Endothelial cell of umbilical vein (primary cell): Measurements from ENCODE around the gene SLC12A3. TPM values are rescaled to one million over a fixed set of nuclear protein-coding genes. Genes with fewer than 3 reads are reported as not detected.
A peak's percentile ranks its signal among the peaks of the same experiment; 100 is the strongest.

Source experiments
- BruUV-seq: library from RNA; stranded (reverse); fragments of 400-500 nt; replicated peaks from 2 replicates; lab custom pipeline; 2021; lab: Mats Ljungman, UMichigan
- CTCF ChIA-PET: fragments of 300-600, 350-600 bp; sonication (Branson Sonifier 250); formaldehyde crosslinking; loops from one replicate; lab custom pipeline; 2021; ENCODE audit warnings: antibody characterized with exemption, inconsistent platforms; lab: Charles Lee
- POLR2A ChIA-PET: fragments of 300-600, 350-600 bp; sonication (Branson Sonifier 250); formaldehyde crosslinking; loops from one replicate; lab custom pipeline; 2021; ENCODE audit warnings: antibody characterized with exemption, inconsistent platforms; lab: Charles Lee
- DNase-seq: peaks from one replicate; pipeline ENCODE4 v3.0.0-alpha.2; 2011; ENCODE audit warnings: low read depth, low spot score
- FAIRE-seq: peaks from 2 replicates; lab custom pipeline; 2011; peaks lifted over from hg19 to GRCh38; lab: Jason Lieb, UNC
- H2AFZ ChIP-seq: 2 replicates; pipeline ENCODE4 v1.6.0; 2012; ENCODE audit warnings: low read depth, low read length, control low read depth, inconsistent platforms
- H3K27ac ChIP-seq: 2 replicates; pipeline ENCODE4 v1.5.1; 2011; ENCODE audit warnings: low read depth, mild to moderate bottlenecking, control low read depth, low read length, moderate library complexity; ENCODE audit not compliant: insufficient read depth
- H3K27me3 ChIP-seq, 2 experiments: 2 replicates each; pipeline versions ENCODE4 v1.6.0 to v1.6.1; 2011; ENCODE audit warnings: low read length in 2 of 2, mixed read lengths in 1 of 2; ENCODE audit not compliant: control insufficient read depth in 2 of 2, insufficient read depth in 2 of 2
- H3K36me3 ChIP-seq, 2 experiments: 2 replicates in 1 of 2; 3 replicates in 1 of 2; pipeline ENCODE4 v1.5.1; 2011; ENCODE audit warnings: low read length in 2 of 2, mild to moderate bottlenecking in 1 of 2, moderate library complexity in 1 of 2; ENCODE audit not compliant: control insufficient read depth in 2 of 2, insufficient read depth in 2 of 2; ENCODE audit errors: extremely low read depth in 1 of 2
- H3K4me1 ChIP-seq: 3 replicates; pipeline ENCODE4 v1.5.1; 2011; ENCODE audit warnings: mild to moderate bottlenecking, low read length; ENCODE audit not compliant: control insufficient read depth, insufficient read depth; ENCODE audit errors: extremely low read depth
- H3K4me2 ChIP-seq: 2 replicates; pipeline ENCODE4 v1.6.1; 2011; ENCODE audit warnings: low read length, control low read depth, mixed read lengths; ENCODE audit not compliant: insufficient read depth
- H3K4me3 ChIP-seq, 3 experiments: fragments of 200-600 bp in 1 of 3; sonication (generic), shearing (Covaris generic) in 1 of 3; replicated peaks in 1 of 3; 2 replicates each; pipeline ENCODE4 v1.5.1; 2011 to 2016; ENCODE audit warnings: control low read depth in 3 of 3, low read length in 3 of 3, mild to moderate bottlenecking in 2 of 3, inconsistent platforms in 1 of 3, low read depth in 1 of 3, moderate library complexity in 1 of 3; ENCODE audit not compliant: insufficient read depth in 1 of 3
- H3K79me2 ChIP-seq: 2 replicates; pipeline ENCODE4 v1.6.0; 2012; ENCODE audit warnings: low read length, inconsistent platforms; ENCODE audit not compliant: control insufficient read depth, insufficient read depth
- H3K9ac ChIP-seq: replicated peaks from 2 replicates; pipeline ENCODE3; 2011; ENCODE audit warnings: low read length, control low read depth; ENCODE audit not compliant: insufficient read depth; ENCODE audit errors: extremely low read depth
- H3K9me1 ChIP-seq: replicated peaks from 3 replicates; pipeline ENCODE4 v1.6.0; 2011; ENCODE audit warnings: mild to moderate bottlenecking, low read length; ENCODE audit not compliant: control insufficient read depth, insufficient read depth; ENCODE audit errors: extremely low read depth
- H3K9me3 ChIP-seq: replicated peaks from 2 replicates; pipeline ENCODE4 v1.5.1; 2012; ENCODE audit warnings: low read length, inconsistent platforms; ENCODE audit not compliant: control insufficient read depth, insufficient read depth
- H4K20me1 ChIP-seq: replicated peaks from 2 replicates; pipeline ENCODE3; 2011; ENCODE audit warnings: mild to moderate bottlenecking, low read length; ENCODE audit not compliant: control insufficient read depth, insufficient read depth; ENCODE audit errors: extremely low read depth
- EZH2 ChIP-seq: IDR thresholded peaks from 2 replicates; pipeline ENCODE4 v1.6.1; 2012; ENCODE audit warnings: borderline replicate concordance, low read depth, mild to moderate bottlenecking, moderate library complexity, low read length, inconsistent platforms; ENCODE audit not compliant: severe bottlenecking
- FOS ChIP-seq: IDR thresholded peaks from 2 replicates; pipeline ENCODE4 v1.6.1; 2011; ENCODE audit warnings: mild to moderate bottlenecking, low read length, moderate library complexity, borderline replicate concordance; ENCODE audit not compliant: insufficient read depth
- GATA2 ChIP-seq: IDR thresholded peaks from 2 replicates; pipeline ENCODE4 v1.7.0; 2011; ENCODE audit warnings: low read depth, mild to moderate bottlenecking, moderate library complexity, mixed read lengths, low read length; ENCODE audit not compliant: insufficient read length, insufficient read depth
- JUN ChIP-seq: IDR thresholded peaks from 2 replicates; pipeline ENCODE4 v1.6.1; 2011; ENCODE audit warnings: borderline replicate concordance, low read depth; ENCODE audit not compliant: insufficient read length, insufficient read depth
- MYC ChIP-seq: IDR thresholded peaks from one replicate; pipeline ENCODE4 v1.6.1; 2011; ENCODE audit warnings: mild to moderate bottlenecking, low read depth, low read length
- POLR2A ChIP-seq: IDR thresholded peaks from 2 replicates; pipeline ENCODE4 v1.6.1; 2012; ENCODE audit warnings: low read depth, mild to moderate bottlenecking, control low read depth, low read length
- POLR2AphosphoS5 ChIP-seq: IDR thresholded peaks from 2 replicates; pipeline ENCODE4 v1.6.1; 2012; ENCODE audit warnings: low read depth, mild to moderate bottlenecking, control low read depth, low read length, moderate library complexity; ENCODE audit not compliant: insufficient read depth
- dilution Hi-C: fragments of 300-500 bp; cut with MboI; formaldehyde crosslinking; loops from one replicate; pipeline ENCODE4 v1.15.0; 2019; ENCODE audit warnings: low sequenced_read_pairs; ENCODE audit not compliant: extremely low pct_ligation_motif_present
- intact Hi-C: fragments of 100-400 bp; cut with micrococcal nuclease; formaldehyde crosslinking; loops from one replicate; pipeline ENCODE4 v1.10.0; 2022
- polyA plus RNA-seq, 4 experiments: library from polyadenylated mRNA; depleted of rRNA in 3 of 4; stranded (reverse) in 3 of 4; unstranded in 1 of 4; fragments of >200 nt; gene quantifications; 2 replicates each; pipeline versions ENCODE4 v1.2.1 to v1.2.3, GENCODE V29; 2011 to 2012; ENCODE audit warnings: missing spikeins in 1 of 4
- total RNA-seq: library from RNA; stranded (reverse); gene quantifications from 2 replicates; pipeline ENCODE4 v1.2.3, GENCODE V29; 2021
- TF ChIP-seq, protein P1 (sequence below): IDR thresholded peaks from 2 replicates; pipeline ENCODE4 v1.6.1; 2011; ENCODE audit not compliant: insufficient read depth, insufficient read length
- TF ChIP-seq, protein P2 (sequence below), 2 donors: IDR thresholded peaks; 1 replicate in 1 of 2; 2 replicates in 1 of 2; pipeline ENCODE4 v1.5.1; 2011; ENCODE audit warnings: low read length in 2 of 2, mild to moderate bottlenecking in 2 of 2, moderate library complexity in 2 of 2, control low read depth in 1 of 2, inconsistent platforms in 1 of 2, low read depth in 1 of 2; ENCODE audit not compliant: insufficient read depth in 1 of 2; ENCODE audit errors: extremely low read depth in 1 of 2

Gene SLC12A3
- total and polyA plus RNA-seq, 2 donors (not counting 3 experiments of a cell fraction or from before 2014, with no cell fraction given), result not detected

DNA sequence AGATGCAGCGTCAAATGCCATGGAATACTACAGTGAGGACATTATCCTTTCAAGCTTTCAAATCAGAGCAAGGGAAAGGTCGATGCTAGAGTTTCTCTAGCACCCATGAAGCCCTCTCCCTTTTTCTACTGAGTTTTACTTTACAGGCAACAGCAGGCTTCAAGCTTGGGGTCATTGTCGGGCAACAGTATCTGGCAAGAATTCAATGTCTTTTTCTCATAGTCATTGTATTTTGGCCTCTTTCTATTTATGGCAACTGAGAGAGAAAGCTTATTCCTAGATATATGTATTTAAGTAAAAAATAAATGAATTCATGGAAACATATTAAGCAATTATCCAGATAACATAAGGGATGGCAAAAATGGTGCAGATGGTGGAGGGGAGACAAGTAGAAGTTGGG, 96.4 kb downstream of the SLC12A3 start:
- Histone ChIP-seq H3K27me3 (no peaks in the 10 kb centered on the region), H3K27ac (no peak overlapping the region), H3K4me2 (no peak overlapping the region), H2AFZ (peak overlapping the region; percentile 49), H3K9me1 (no peaks in the 10 kb centered on the region), H4K20me1 (no peaks in the 10 kb centered on the region), H3K4me3 (no peak overlapping the region), H3K9me3 (no peaks in the 10 kb centered on the region), H3K79me2 (no peaks in the 10 kb centered on the region), H3K4me1 (peaks cover 18% of the 10 kb centered on the region), H3K36me3 (no peaks in the 10 kb centered on the region), H3K9ac (no peak overlapping the region)
- intact Hi-C loops, result no loop called here
- TF ChIP-seq POLR2AphosphoS5 (no peak), MYC (no peak), FOS (no peak), GATA2 (no peak), EZH2 (no peak), POLR2A (no peak), JUN (no peak)
- TF ChIP-seq, protein P1, sequence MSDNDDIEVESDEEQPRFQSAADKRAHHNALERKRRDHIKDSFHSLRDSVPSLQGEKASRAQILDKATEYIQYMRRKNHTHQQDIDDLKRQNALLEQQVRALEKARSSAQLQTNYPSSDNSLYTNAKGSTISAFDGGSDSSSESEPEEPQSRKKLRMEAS, result no peak
- TF ChIP-seq, protein P2, sequence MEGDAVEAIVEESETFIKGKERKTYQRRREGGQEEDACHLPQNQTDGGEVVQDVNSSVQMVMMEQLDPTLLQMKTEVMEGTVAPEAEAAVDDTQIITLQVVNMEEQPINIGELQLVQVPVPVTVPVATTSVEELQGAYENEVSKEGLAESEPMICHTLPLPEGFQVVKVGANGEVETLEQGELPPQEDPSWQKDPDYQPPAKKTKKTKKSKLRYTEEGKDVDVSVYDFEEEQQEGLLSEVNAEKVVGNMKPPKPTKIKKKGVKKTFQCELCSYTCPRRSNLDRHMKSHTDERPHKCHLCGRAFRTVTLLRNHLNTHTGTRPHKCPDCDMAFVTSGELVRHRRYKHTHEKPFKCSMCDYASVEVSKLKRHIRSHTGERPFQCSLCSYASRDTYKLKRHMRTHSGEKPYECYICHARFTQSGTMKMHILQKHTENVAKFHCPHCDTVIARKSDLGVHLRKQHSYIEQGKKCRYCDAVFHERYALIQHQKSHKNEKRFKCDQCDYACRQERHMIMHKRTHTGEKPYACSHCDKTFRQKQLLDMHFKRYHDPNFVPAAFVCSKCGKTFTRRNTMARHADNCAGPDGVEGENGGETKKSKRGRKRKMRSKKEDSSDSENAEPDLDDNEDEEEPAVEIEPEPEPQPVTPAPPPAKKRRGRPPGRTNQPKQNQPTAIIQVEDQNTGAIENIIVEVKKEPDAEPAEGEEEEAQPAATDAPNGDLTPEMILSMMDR (IDR thresholded peaks at IDR 0.05; ENCODE audit: extremely low read depth in 1 of 2, insufficient read depth in 1 of 2, low read depth in 1 of 2, low read length in 2 of 2), result no peak
- dilution Hi-C loops, result no loop called here
- no TSS peak for BruUV-seq
- ChIA-PET POLR2A (no interaction called here), CTCF (interaction anchor here (1.0 to 9.3 kb wide), 3 partner anchors 10 to 85 kb away, joined by 3 to 140 read pairs (median 4); no protein-coding TSS in a partner anchor)
- FAIRE-seq (no peak), DNase-seq (peak; percentile 73)
